Brain microvascular endothelial cell (primary cell): Measurements from ENCODE around the gene RSPH1.

Experiments used
- DNase-seq: peaks from one replicate; pipeline ENCODE4 v3.0.0-alpha.2; 2020
- H3K27ac ChIP-seq: fragments of 250-450 bp; sonication (Bioruptor Pico); 2 replicates; pipeline ENCODE4 v1.5.1; 2020; ENCODE audit warnings: mild to moderate bottlenecking, moderate library complexity
- H3K27me3 ChIP-seq: fragments of 250-450 bp; sonication (Bioruptor Pico); replicated peaks from 2 replicates; pipeline ENCODE4 v1.5.1; 2020; ENCODE audit warnings: mild to moderate bottlenecking
- H3K36me3 ChIP-seq: fragments of 250-450 bp; sonication (Bioruptor Pico); replicated peaks from 2 replicates; pipeline ENCODE4 v1.5.1; 2020; ENCODE audit warnings: mild to moderate bottlenecking
- H3K4me3 ChIP-seq: 2 replicates; pipeline ENCODE4 v1.5.1; 2011; ENCODE audit warnings: low read depth, mild to moderate bottlenecking, control low read depth, low read length, moderate library complexity
- CTCF ChIP-seq: IDR thresholded peaks from 2 replicates; pipeline ENCODE4 v1.5.1; 2011; ENCODE audit warnings: low read depth, mild to moderate bottlenecking, moderate library complexity, low read length, control low read depth, inconsistent platforms; ENCODE audit errors: missing control alignments
- in situ Hi-C: cut with HindIII; loops from 2 replicates; pipeline ENCODE4 v1.10.0; 2017; ENCODE audit warnings: low sequenced_read_pairs, low pct_ligation_motif_present

Gene RSPH1

GRCh38 chr21:42539342-42539741 is 43.3 kb upstream of the RSPH1 start:
- in situ Hi-C loops = no loop called here
- TF ChIP-seq CTCF = no peak
- Histone ChIP-seq H3K27ac (no peak overlapping the region), H3K36me3 (no peaks in the 10 kb centered on the region), H3K27me3 (no peaks in the 10 kb centered on the region), H3K4me3 (no peak overlapping the region)
- DNase-seq = no peak

GRCh38 chr21:42538479-42539275 is 42.7 kb upstream of the RSPH1 start:
- H3K27me3 ChIP-seq = no peaks in the 10 kb centered on the region
- no peak overlapping the region for H3K27ac ChIP-seq
- H3K36me3 ChIP-seq = no peaks in the 10 kb centered on the region
- no peak for TF ChIP-seq CTCF
- DNase-seq = no peak
- H3K4me3 ChIP-seq = no peak overlapping the region
- in situ Hi-C loops = no loop called here

- Histone ChIP-seq H3K27ac (no peak overlapping the region), H3K36me3 (no peaks in the 10 kb centered on the region), H3K27me3 (no peaks in the 10 kb centered on the region), H3K4me3 (no peak overlapping the region)
- peak; percentile 60 for TF ChIP-seq CTCF
- no peak for DNase-seq
- in situ Hi-C loops = no loop called here
Observed at GRCh38 chr21:42537106-42537742, 41.2 kb upstream of the RSPH1 start.

GRCh38 chr21:42536601-42537000 is 40.6 kb upstream of the RSPH1 start:
- no peaks in the 10 kb centered on the region for H3K36me3 ChIP-seq
- H3K27me3 ChIP-seq = no peaks in the 10 kb centered on the region
- in situ Hi-C loops = no loop called here
- H3K4me3 ChIP-seq = no peak overlapping the region
- no peak overlapping the region for H3K27ac ChIP-seq
- TF ChIP-seq CTCF = no peak
- no peak for DNase-seq

GRCh38 chr21:42535602-42536171 is 39.7 kb upstream of the RSPH1 start:
- in situ Hi-C loops = no loop called here
- Histone ChIP-seq H3K4me3 (no peak overlapping the region), H3K36me3 (no peaks in the 10 kb centered on the region), H3K27me3 (no peaks in the 10 kb centered on the region), H3K27ac (no peak overlapping the region)
- no peak for TF ChIP-seq CTCF
- DNase-seq = no peak
